PC-9 (cell line): ENCODE measurements around the gene CEP85L.

Experiments
- CTCF ChIP-seq: fragments of 200-600 bp; sonication (generic); conservative IDR thresholded peaks from 2 replicates; pipeline ENCODE4 v1.6.1; 2017; ENCODE audit warnings: mixed run types, antibody characterized with exemption, mild to moderate bottlenecking, moderate library complexity
- EZH2 ChIP-seq: fragments of 200-600 bp; sonication (generic); IDR thresholded peaks from 2 replicates; pipeline ENCODE4 v1.8.0; 2017; ENCODE audit warnings: antibody characterized with exemption, low read depth

GRCh38 chr6:118535176-118535844 lies 116.1 kb downstream of the CEP85L start:
- no peak for TF ChIP-seq CTCF
- no peak for TF ChIP-seq EZH2
